CD14-positive monocyte (primary cell): Measurements from ENCODE around the gene SCN2B. TPM values are rescaled to one million over a fixed set of nuclear protein-coding genes. Genes with fewer than 3 reads are reported as not detected.
A peak's percentile ranks its signal among the peaks of the same experiment; 100 is the strongest.

Source experiments
- DNase-seq, 3 donors: peaks; one replicate each; pipeline ENCODE4 v3.0.0-alpha.2; 2011 to 2022
- H2AFZ ChIP-seq: 2 replicates; pipeline ENCODE4 v1.6.0; 2012; ENCODE audit warnings: mild to moderate bottlenecking, low read depth, low read length, inconsistent platforms; ENCODE audit not compliant: insufficient read depth, poor library complexity, severe bottlenecking
- H3K27ac ChIP-seq, 2 donors: 1 replicate in 1 of 2; 2 replicates in 1 of 2; pipeline ENCODE4 v1.5.1; 2012 to 2013; ENCODE audit warnings: low read length in 2 of 2, control low read depth in 1 of 2, inconsistent platforms in 1 of 2, low read depth in 1 of 2, mild to moderate bottlenecking in 1 of 2
- H3K27me3 ChIP-seq, 2 donors: one replicate each; pipeline versions ENCODE4 v1.6.0 to v1.6.1; 2011 to 2013; ENCODE audit warnings: low read length in 2 of 2; ENCODE audit not compliant: control insufficient read depth in 2 of 2, insufficient read depth in 2 of 2
- H3K36me3 ChIP-seq, 2 donors: replicated peaks in 1 of 2; 1 replicate in 1 of 2; 2 replicates in 1 of 2; pipeline versions ENCODE4 v1.5.1 to v1.6.1; 2012 to 2013; ENCODE audit warnings: low read length in 2 of 2, control low read depth in 1 of 2, inconsistent platforms in 1 of 2, mild to moderate bottlenecking in 1 of 2; ENCODE audit not compliant: insufficient read depth in 2 of 2, control insufficient read depth in 1 of 2
- H3K4me1 ChIP-seq, 2 donors: 1 replicate in 1 of 2; 2 replicates in 1 of 2; pipeline versions ENCODE4 v1.5.1 to v1.6.1; 2012 to 2013; ENCODE audit warnings: low read length in 2 of 2, control low read depth in 1 of 2, inconsistent platforms in 1 of 2, mild to moderate bottlenecking in 1 of 2, moderate library complexity in 1 of 2; ENCODE audit not compliant: insufficient read depth in 2 of 2, control insufficient read depth in 1 of 2
- H3K4me2 ChIP-seq: replicated peaks from 2 replicates; pipeline ENCODE3; 2012; ENCODE audit warnings: low read length, moderate library complexity, mild to moderate bottlenecking; ENCODE audit not compliant: poor library complexity, severe bottlenecking; ENCODE audit errors: extremely low read depth
- H3K4me3 ChIP-seq, 3 experiments: fragments of 200-600 bp in 1 of 3; sonication (generic) in 1 of 3; replicated peaks in 1 of 3; 1 replicate in 2 of 3; 2 replicates in 1 of 3; pipeline ENCODE4 v1.5.1; 2011 to 2013; ENCODE audit warnings: low read length in 3 of 3, mild to moderate bottlenecking in 3 of 3, control low read depth in 2 of 3, low read depth in 2 of 3, inconsistent platforms in 1 of 3, moderate library complexity in 1 of 3
- H3K79me2 ChIP-seq: 2 replicates; pipeline ENCODE4 v1.6.0; 2012; ENCODE audit warnings: mild to moderate bottlenecking, control low read depth, inconsistent platforms, low read length, moderate library complexity; ENCODE audit not compliant: insufficient read depth
- H3K9ac ChIP-seq: 2 replicates; pipeline ENCODE4 v1.6.0; 2017; ENCODE audit warnings: low read length, mild to moderate bottlenecking; ENCODE audit not compliant: insufficient read depth, poor library complexity, severe bottlenecking
- H3K9me3 ChIP-seq, 2 donors: replicated peaks in 1 of 2; 1 replicate in 1 of 2; 2 replicates in 1 of 2; pipeline versions ENCODE4 v1.5.1 to v1.6.1; 2012 to 2013; ENCODE audit warnings: low read length in 2 of 2, control low read depth in 1 of 2; ENCODE audit not compliant: control insufficient read depth in 1 of 2, insufficient read depth in 1 of 2
- H4K20me1 ChIP-seq: 2 replicates; pipeline ENCODE4 v1.6.0; 2012; ENCODE audit warnings: mild to moderate bottlenecking, low read length, control low read depth, moderate library complexity; ENCODE audit not compliant: insufficient read depth
- H3K27ac Mint-ChIP-seq, 7 donors: one replicate each; pipeline ENCODE4 v1.8.0; 2020; ENCODE audit warnings: mild to moderate bottlenecking in 7 of 7, mixed read lengths in 7 of 7, moderate library complexity in 6 of 7, inconsistent platforms in 2 of 7
- H3K27me3 Mint-ChIP-seq, 3 donors: one replicate each; pipeline ENCODE4 v1.8.0; 2021 to 2022; ENCODE audit warnings: low read depth in 3 of 3, mild to moderate bottlenecking in 3 of 3, mixed read lengths in 3 of 3, moderate library complexity in 3 of 3, inconsistent platforms in 1 of 3
- H3K36me3 Mint-ChIP-seq, 2 donors: one replicate each; pipeline ENCODE4 v1.8.0; 2020; ENCODE audit warnings: mixed read lengths in 2 of 2, inconsistent platforms in 1 of 2, mild to moderate bottlenecking in 1 of 2
- H3K4me1 Mint-ChIP-seq: one replicate; pipeline ENCODE4 v1.8.0; 2020; ENCODE audit warnings: mild to moderate bottlenecking, mixed read lengths
- H3K4me3 Mint-ChIP-seq, 2 donors: one replicate each; pipeline ENCODE4 v1.8.0; 2020; ENCODE audit warnings: mild to moderate bottlenecking in 2 of 2, mixed read lengths in 2 of 2, moderate library complexity in 1 of 2
- H3K9me3 Mint-ChIP-seq, 7 donors: one replicate each; pipeline ENCODE4 v1.8.0; 2020 to 2022; ENCODE audit warnings: mixed read lengths in 7 of 7, mild to moderate bottlenecking in 6 of 7, moderate library complexity in 6 of 7, inconsistent platforms in 2 of 7
- WGBS: methylation state at CpG from one replicate; pipeline ENCODE4 v1.1.5; 2013; ENCODE audit warnings: missing lambda C conversion rate; ENCODE audit not compliant: insufficient coverage; 5-methylcytosine and 5-hydroxymethylcytosine counted together
- intact Hi-C, 2 donors: fragments of 100-400 bp; cut with micrococcal nuclease; formaldehyde crosslinking; loops; one replicate each; pipeline versions ENCODE4 v1.15.0 to v1.15.1; 2023
- polyA plus RNA-seq, 3 donors: library from polyadenylated mRNA; depleted of rRNA in 1 of 3; unstranded in 2 of 3; stranded (reverse) in 1 of 3; fragments of 300-500 nt in 2 of 3; fragments of >200 nt in 1 of 3; fragmentation: Illumina TruSeq in 2 of 3; gene quantifications; 1 replicate in 2 of 3; 2 replicates in 1 of 3; pipeline ENCODE4 v1.2.3, GENCODE V29; 2012 to 2021
- TF ChIP-seq, protein P1 (sequence below): fragments of 200-600 bp; IDR thresholded peaks from one replicate; pipeline ENCODE4 v1.8.0; 2022; ENCODE audit warnings: antibody characterized with exemption, mild to moderate bottlenecking

SCN2B gene
- polyA plus RNA-seq, 3 donors, result 0.01 TPM; not detected in 2

- Histone ChIP-seq H3K4me2 (no peak overlapping the region), H3K4me1 (peaks cover 8 to 12% of the 10 kb centered on the region in 2 donors), H3K79me2 (peaks cover 2% of the 10 kb centered on the region), H3K36me3 (peaks cover 93 to 98% of the 10 kb centered on the region in 2 donors), H3K27me3 (no peaks in the 10 kb centered on the region), H3K9ac (no peak overlapping the region), H2AFZ (no peak overlapping the region), H3K4me3 (no peak overlapping the region), H3K9me3 (peaks cover 3 to 8% of the 10 kb centered on the region in 2 donors), H4K20me1 (peaks cover 74% of the 10 kb centered on the region), H3K27ac (peak overlapping the region in 1 of 2 donors; percentile 5)
- intact Hi-C loops, result loop anchor here (2.0 to 5.0 kb wide), 4 partner anchors 94 to 154 kb away; no protein-coding TSS in a partner anchor
- DNase-seq, result peak in 2 of 3 donors; percentile 57 to 67
- Mint-ChIP-seq H3K4me3 (no peak overlapping the region), H3K4me1 (peaks cover 18% of the 10 kb centered on the region), H3K36me3 (peaks cover 56 to 61% of the 10 kb centered on the region in 2 donors), H3K27ac (peak overlapping the region in 5 of 7 donors; percentile 12 to 61 (median 33)), H3K9me3 (peaks cover 3 to 9% (median 6%) of the 10 kb centered on the region in 7 donors), H3K27me3 (no peaks in the 10 kb centered on the region)
- WGBS, result 0% methylated on average over 6 of the region's 9 CpGs
- TF ChIP-seq, protein P1, sequence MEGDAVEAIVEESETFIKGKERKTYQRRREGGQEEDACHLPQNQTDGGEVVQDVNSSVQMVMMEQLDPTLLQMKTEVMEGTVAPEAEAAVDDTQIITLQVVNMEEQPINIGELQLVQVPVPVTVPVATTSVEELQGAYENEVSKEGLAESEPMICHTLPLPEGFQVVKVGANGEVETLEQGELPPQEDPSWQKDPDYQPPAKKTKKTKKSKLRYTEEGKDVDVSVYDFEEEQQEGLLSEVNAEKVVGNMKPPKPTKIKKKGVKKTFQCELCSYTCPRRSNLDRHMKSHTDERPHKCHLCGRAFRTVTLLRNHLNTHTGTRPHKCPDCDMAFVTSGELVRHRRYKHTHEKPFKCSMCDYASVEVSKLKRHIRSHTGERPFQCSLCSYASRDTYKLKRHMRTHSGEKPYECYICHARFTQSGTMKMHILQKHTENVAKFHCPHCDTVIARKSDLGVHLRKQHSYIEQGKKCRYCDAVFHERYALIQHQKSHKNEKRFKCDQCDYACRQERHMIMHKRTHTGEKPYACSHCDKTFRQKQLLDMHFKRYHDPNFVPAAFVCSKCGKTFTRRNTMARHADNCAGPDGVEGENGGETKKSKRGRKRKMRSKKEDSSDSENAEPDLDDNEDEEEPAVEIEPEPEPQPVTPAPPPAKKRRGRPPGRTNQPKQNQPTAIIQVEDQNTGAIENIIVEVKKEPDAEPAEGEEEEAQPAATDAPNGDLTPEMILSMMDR, result peak; percentile 93
Measured at GRCh38 chr11:118198370-118198769, 21.9 kb upstream of the SCN2B start.

DNA sequence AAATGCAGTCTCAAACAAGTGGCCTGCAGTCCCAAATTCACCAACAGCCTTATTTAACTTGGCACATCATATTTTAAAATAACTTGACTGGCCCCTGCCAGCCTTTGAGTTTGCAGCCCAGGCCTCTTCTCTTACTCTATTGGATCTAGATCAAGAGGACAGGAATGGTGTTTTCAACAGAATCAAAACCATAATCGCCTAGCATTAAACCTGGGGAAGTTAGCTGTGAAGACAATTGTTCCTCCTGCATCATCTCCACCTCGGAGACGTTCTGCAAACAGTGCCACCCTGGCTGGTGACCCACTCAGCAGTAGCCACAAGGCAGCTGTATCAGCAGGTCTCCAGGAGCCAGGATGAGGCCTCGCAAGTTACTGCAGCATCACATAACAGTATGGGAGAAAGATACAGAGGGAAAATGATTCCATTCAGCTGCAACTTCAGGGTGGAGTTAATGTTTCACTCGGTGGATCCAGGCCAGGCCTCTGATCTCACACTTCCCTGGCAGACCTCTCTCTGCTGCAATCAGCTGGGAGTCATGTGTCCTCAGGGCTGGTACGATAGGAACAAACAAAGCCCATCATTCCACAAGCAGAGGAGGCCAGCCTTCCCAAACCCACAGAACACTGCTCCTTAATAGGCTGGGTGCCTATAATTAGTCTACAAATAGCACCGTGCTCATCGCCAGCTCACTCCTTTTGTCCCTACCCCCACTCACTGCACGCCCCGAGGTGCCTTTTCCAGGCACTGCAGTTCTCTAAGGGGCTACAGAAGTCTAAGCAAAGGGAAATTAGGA, 18.6 kb upstream of the SCN2B start:
- Mint-ChIP-seq H3K27me3 (no peaks in the 10 kb centered on the region), H3K27ac (peak overlapping the region in 2 of 7 donors; percentile 66 to 72), H3K9me3 (peaks cover 13 to 30% (median 19%) of the 10 kb centered on the region in 7 donors), H3K4me3 (no peak overlapping the region), H3K4me1 (peaks cover 18% of the 10 kb centered on the region), H3K36me3 (peaks cover 68 to 81% of the 10 kb centered on the region in 2 donors)
- H4K20me1 ChIP-seq, result peaks cover 47% of the 10 kb centered on the region
- TF ChIP-seq, protein P1, result no peak
- H2AFZ ChIP-seq, result no peak overlapping the region
- DNase-seq, result no peak
- H3K4me1 ChIP-seq, result peaks cover 8 to 12% of the 10 kb centered on the region in 2 donors
- H3K36me3 ChIP-seq, result peaks cover 67 to 74% of the 10 kb centered on the region in 2 donors
- intact Hi-C loops, result loop anchor here in 1 of 2 donors (5.0 kb wide), 2 partner anchors 97 to 157 kb away; no protein-coding TSS in a partner anchor
- no peak overlapping the region for H3K27ac ChIP-seq
- no peak overlapping the region for H3K9ac ChIP-seq
- no peaks in the 10 kb centered on the region for H3K27me3 ChIP-seq
- H3K4me2 ChIP-seq, result no peak overlapping the region
- peaks cover 5 to 8% of the 10 kb centered on the region in 2 donors for H3K9me3 ChIP-seq
- H3K79me2 ChIP-seq, result no peaks in the 10 kb centered on the region
- H3K4me3 ChIP-seq, result no peak overlapping the region
- WGBS, result 70% methylated on average over 3 of the region's 10 CpGs
